GM23338 (cell line): Measurements from ENCODE around the gene HSP90AB1. TPM values are rescaled to one million over a fixed set of nuclear protein-coding genes. Genes with fewer than 3 reads are reported as not detected.

Experiments used
- ATAC-seq: fragments of 200-7000 bp; cut with Tn5 transposase; 3 replicates; pipeline ENCODE4 v1.9.1; 2020
- DNase-seq: peaks from one replicate; pipeline ENCODE4 v3.0.0-alpha.2; 2015; ENCODE audit warnings: low spot score
- H2AFZ ChIP-seq: fragments of 200-600 bp; sonication (generic); 2 replicates; pipeline ENCODE4 v1.8.0; 2016; ENCODE audit warnings: antibody characterized with exemption, mild to moderate bottlenecking, moderate library complexity
- H3F3A ChIP-seq: fragments of 200-600 bp; sonication (generic); replicated peaks from 2 replicates; pipeline ENCODE4 v1.8.0; 2017; ENCODE audit warnings: antibody characterized with exemption, mixed run types, low read depth
- H3K27ac ChIP-seq: fragments of 200-600 bp; sonication (generic); 2 replicates; pipeline ENCODE4 v1.6.1; 2016; ENCODE audit warnings: low read depth
- H3K27me3 ChIP-seq: fragments of 200-600 bp; sonication (generic); 2 replicates; pipeline ENCODE4 v1.8.0; 2016; ENCODE audit warnings: mild to moderate bottlenecking, mixed run types, moderate library complexity; ENCODE audit not compliant: insufficient read depth
- H3K36me3 ChIP-seq: fragments of 200-600 bp; sonication (generic); 2 replicates; pipeline ENCODE4 v1.8.0; 2016; ENCODE audit warnings: mild to moderate bottlenecking; ENCODE audit not compliant: insufficient read depth
- H3K4me1 ChIP-seq: fragments of 200-600 bp; sonication (generic); 2 replicates; pipeline ENCODE4 v1.8.0; 2016; ENCODE audit warnings: mild to moderate bottlenecking, moderate library complexity; ENCODE audit not compliant: insufficient read depth
- H3K4me2 ChIP-seq: fragments of 200-600 bp; sonication (generic); 2 replicates; pipeline ENCODE4 v1.7.1; 2017; ENCODE audit warnings: mixed run types
- H3K4me3 ChIP-seq: fragments of 200-600 bp; sonication (generic); 2 replicates; pipeline ENCODE4 v1.6.1; 2016; ENCODE audit warnings: mixed run types
- H3K79me2 ChIP-seq: fragments of 200-600 bp; sonication (generic); replicated peaks from 2 replicates; pipeline ENCODE4 v1.8.0; 2017; ENCODE audit warnings: mild to moderate bottlenecking; ENCODE audit not compliant: insufficient read depth
- H3K9me2 ChIP-seq: fragments of 200-600 bp; sonication (generic); 2 replicates; pipeline ENCODE4 v1.8.0; 2017; ENCODE audit not compliant: insufficient read depth
- H4K20me1 ChIP-seq: fragments of 200-600 bp; sonication (generic); replicated peaks from 2 replicates; pipeline ENCODE4 v1.8.0; 2017; ENCODE audit warnings: mild to moderate bottlenecking; ENCODE audit not compliant: insufficient read depth
- H3K27ac Mint-ChIP-seq: 2 replicates; pipeline ENCODE4 v1.8.0; 2020; ENCODE audit warnings: inconsistent platforms, mild to moderate bottlenecking, moderate library complexity, mixed read lengths
- H3K27me3 Mint-ChIP-seq: 3 replicates; pipeline ENCODE4 v1.8.0; 2022; ENCODE audit warnings: low read depth, mild to moderate bottlenecking, moderate library complexity, mixed read lengths, inconsistent platforms; ENCODE audit not compliant: insufficient read depth, poor library complexity
- H3K36me3 Mint-ChIP-seq: 3 replicates; pipeline ENCODE4 v1.8.0; 2021; ENCODE audit warnings: low read depth, mild to moderate bottlenecking, inconsistent platforms, moderate library complexity, mixed read lengths
- H3K4me1 Mint-ChIP-seq: 3 replicates; pipeline ENCODE4 v1.8.0; 2020; ENCODE audit warnings: mild to moderate bottlenecking, inconsistent platforms, mixed read lengths
- H3K4me3 Mint-ChIP-seq: 3 replicates; pipeline ENCODE4 v1.8.0; 2021; ENCODE audit warnings: moderate library complexity, mild to moderate bottlenecking, inconsistent platforms, mixed read lengths
- H3K9me3 Mint-ChIP-seq: 3 replicates; pipeline ENCODE4 v1.8.0; 2020; ENCODE audit warnings: moderate library complexity, mild to moderate bottlenecking, inconsistent platforms, mixed read lengths
- CREB1 ChIP-seq: fragments of 250-450 bp; sonication (Bioruptor Pico); IDR thresholded peaks from 2 replicates; pipeline ENCODE4 v1.5.0; 2020; ENCODE audit warnings: low read depth, mild to moderate bottlenecking, moderate library complexity
- CTCF ChIP-seq, 2 experiments: fragments of 200-600 bp in 1 of 2; sonication (generic) in 1 of 2; conservative IDR thresholded peaks; 2 replicates each; pipeline versions ENCODE4 v1.5.1 to v1.6.1; 2016 to 2017; ENCODE audit warnings: antibody characterized with exemption in 2 of 2, low read depth in 2 of 2, mild to moderate bottlenecking in 2 of 2, moderate library complexity in 1 of 2
- EZH2 ChIP-seq: fragments of 200-600 bp; sonication (generic); IDR thresholded peaks from one replicate; pipeline ENCODE4 v1.8.0; 2017; ENCODE audit warnings: antibody characterized with exemption, mild to moderate bottlenecking, low read depth; ENCODE audit not compliant: unreplicated experiment
- EZH2phosphoT487 ChIP-seq: fragments of 200-600 bp; sonication (generic); IDR thresholded peaks from one replicate; pipeline ENCODE4 v1.8.1; 2018; ENCODE audit warnings: antibody characterized with exemption; ENCODE audit not compliant: unreplicated experiment
- JUNB ChIP-seq: IDR thresholded peaks from one replicate; pipeline ENCODE4 v1.6.1; 2016; ENCODE audit warnings: antibody characterized with exemption; ENCODE audit not compliant: unreplicated experiment
- NANOG ChIP-seq: IDR thresholded peaks from 2 replicates; pipeline ENCODE4 v1.6.1; 2016; ENCODE audit warnings: antibody characterized with exemption, borderline replicate concordance
- POLR2AphosphoS5 ChIP-seq: IDR thresholded peaks from 2 replicates; pipeline ENCODE4 v1.6.1; 2016; ENCODE audit warnings: antibody characterized with exemption, low read depth
- STAT1 ChIP-seq: IDR thresholded peaks from one replicate; pipeline ENCODE4 v1.6.1; 2016; ENCODE audit warnings: antibody characterized with exemption; ENCODE audit not compliant: unreplicated experiment
- ZNF114 ChIP-seq: fragments of 250-450 bp; sonication (Bioruptor Pico); IDR thresholded peaks from 2 replicates; pipeline ENCODE4 v1.5.0; 2020; ENCODE audit warnings: mild to moderate bottlenecking, moderate library complexity
- ZNF331 ChIP-seq: fragments of 250-450 bp; sonication (Bioruptor Pico); IDR thresholded peaks from 2 replicates; pipeline ENCODE4 v1.5.0; 2020; ENCODE audit warnings: low read depth, mild to moderate bottlenecking, moderate library complexity
- polyA plus RNA-seq: library from polyadenylated mRNA; unstranded; fragments of >200 nt; fragmentation: Nextera tagmentation; extraction: Ambion mirVana; gene quantifications from 2 replicates; pipeline ENCODE4 v1.2.1, GENCODE V29; 2016
- total RNA-seq: library from RNA; depleted of rRNA; stranded (reverse); fragments of >200 nt; shearing (Covaris generic); gene quantifications from 2 replicates; pipeline ENCODE4 v1.2.3, GENCODE V29; 2014
- TF ChIP-seq, protein P1 (sequence below): IDR thresholded peaks from 2 replicates; pipeline ENCODE4 v1.6.1; 2016; ENCODE audit warnings: antibody characterized with exemption
- TF ChIP-seq, protein P2 (sequence below): IDR thresholded peaks from one replicate; pipeline ENCODE4 v1.6.1; 2018; ENCODE audit warnings: antibody characterized with exemption; ENCODE audit not compliant: unreplicated experiment
- TF ChIP-seq, protein P3 (sequence below): fragments of 250-450 bp; sonication (Bioruptor Pico); IDR thresholded peaks from 2 replicates; pipeline ENCODE4 v1.5.0; 2020; ENCODE audit warnings: mild to moderate bottlenecking, moderate library complexity

Gene HSP90AB1
- total and polyA plus RNA-seq, 2 experiments from 2014 or later = 1,425 to 2,361 TPM

- TF ChIP-seq STAT1 = no peak
- no peak for TF ChIP-seq POLR2AphosphoS5
- TF ChIP-seq NANOG = no peak
- TF ChIP-seq, protein P1, sequence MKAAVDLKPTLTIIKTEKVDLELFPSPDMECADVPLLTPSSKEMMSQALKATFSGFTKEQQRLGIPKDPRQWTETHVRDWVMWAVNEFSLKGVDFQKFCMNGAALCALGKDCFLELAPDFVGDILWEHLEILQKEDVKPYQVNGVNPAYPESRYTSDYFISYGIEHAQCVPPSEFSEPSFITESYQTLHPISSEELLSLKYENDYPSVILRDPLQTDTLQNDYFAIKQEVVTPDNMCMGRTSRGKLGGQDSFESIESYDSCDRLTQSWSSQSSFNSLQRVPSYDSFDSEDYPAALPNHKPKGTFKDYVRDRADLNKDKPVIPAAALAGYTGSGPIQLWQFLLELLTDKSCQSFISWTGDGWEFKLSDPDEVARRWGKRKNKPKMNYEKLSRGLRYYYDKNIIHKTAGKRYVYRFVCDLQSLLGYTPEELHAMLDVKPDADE = no peak
- no peak for TF ChIP-seq EZH2
- TF ChIP-seq JUNB = no peak
- TF ChIP-seq CTCF (conservative IDR thresholded peaks at IDR 0.05; ENCODE audit: low read depth in 2 of 2) = no peak
- no peak for TF ChIP-seq ZNF114 (CRISPR knock-in tag)
- TF ChIP-seq, protein P2, sequence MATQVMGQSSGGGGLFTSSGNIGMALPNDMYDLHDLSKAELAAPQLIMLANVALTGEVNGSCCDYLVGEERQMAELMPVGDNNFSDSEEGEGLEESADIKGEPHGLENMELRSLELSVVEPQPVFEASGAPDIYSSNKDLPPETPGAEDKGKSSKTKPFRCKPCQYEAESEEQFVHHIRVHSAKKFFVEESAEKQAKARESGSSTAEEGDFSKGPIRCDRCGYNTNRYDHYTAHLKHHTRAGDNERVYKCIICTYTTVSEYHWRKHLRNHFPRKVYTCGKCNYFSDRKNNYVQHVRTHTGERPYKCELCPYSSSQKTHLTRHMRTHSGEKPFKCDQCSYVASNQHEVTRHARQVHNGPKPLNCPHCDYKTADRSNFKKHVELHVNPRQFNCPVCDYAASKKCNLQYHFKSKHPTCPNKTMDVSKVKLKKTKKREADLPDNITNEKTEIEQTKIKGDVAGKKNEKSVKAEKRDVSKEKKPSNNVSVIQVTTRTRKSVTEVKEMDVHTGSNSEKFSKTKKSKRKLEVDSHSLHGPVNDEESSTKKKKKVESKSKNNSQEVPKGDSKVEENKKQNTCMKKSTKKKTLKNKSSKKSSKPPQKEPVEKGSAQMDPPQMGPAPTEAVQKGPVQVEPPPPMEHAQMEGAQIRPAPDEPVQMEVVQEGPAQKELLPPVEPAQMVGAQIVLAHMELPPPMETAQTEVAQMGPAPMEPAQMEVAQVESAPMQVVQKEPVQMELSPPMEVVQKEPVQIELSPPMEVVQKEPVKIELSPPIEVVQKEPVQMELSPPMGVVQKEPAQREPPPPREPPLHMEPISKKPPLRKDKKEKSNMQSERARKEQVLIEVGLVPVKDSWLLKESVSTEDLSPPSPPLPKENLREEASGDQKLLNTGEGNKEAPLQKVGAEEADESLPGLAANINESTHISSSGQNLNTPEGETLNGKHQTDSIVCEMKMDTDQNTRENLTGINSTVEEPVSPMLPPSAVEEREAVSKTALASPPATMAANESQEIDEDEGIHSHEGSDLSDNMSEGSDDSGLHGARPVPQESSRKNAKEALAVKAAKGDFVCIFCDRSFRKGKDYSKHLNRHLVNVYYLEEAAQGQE = no peak
- TF ChIP-seq CREB1 (CRISPR knock-in tag) = no peak
- TF ChIP-seq EZH2phosphoT487 = no peak
- no peak for TF ChIP-seq ZNF331
- TF ChIP-seq, protein P3, sequence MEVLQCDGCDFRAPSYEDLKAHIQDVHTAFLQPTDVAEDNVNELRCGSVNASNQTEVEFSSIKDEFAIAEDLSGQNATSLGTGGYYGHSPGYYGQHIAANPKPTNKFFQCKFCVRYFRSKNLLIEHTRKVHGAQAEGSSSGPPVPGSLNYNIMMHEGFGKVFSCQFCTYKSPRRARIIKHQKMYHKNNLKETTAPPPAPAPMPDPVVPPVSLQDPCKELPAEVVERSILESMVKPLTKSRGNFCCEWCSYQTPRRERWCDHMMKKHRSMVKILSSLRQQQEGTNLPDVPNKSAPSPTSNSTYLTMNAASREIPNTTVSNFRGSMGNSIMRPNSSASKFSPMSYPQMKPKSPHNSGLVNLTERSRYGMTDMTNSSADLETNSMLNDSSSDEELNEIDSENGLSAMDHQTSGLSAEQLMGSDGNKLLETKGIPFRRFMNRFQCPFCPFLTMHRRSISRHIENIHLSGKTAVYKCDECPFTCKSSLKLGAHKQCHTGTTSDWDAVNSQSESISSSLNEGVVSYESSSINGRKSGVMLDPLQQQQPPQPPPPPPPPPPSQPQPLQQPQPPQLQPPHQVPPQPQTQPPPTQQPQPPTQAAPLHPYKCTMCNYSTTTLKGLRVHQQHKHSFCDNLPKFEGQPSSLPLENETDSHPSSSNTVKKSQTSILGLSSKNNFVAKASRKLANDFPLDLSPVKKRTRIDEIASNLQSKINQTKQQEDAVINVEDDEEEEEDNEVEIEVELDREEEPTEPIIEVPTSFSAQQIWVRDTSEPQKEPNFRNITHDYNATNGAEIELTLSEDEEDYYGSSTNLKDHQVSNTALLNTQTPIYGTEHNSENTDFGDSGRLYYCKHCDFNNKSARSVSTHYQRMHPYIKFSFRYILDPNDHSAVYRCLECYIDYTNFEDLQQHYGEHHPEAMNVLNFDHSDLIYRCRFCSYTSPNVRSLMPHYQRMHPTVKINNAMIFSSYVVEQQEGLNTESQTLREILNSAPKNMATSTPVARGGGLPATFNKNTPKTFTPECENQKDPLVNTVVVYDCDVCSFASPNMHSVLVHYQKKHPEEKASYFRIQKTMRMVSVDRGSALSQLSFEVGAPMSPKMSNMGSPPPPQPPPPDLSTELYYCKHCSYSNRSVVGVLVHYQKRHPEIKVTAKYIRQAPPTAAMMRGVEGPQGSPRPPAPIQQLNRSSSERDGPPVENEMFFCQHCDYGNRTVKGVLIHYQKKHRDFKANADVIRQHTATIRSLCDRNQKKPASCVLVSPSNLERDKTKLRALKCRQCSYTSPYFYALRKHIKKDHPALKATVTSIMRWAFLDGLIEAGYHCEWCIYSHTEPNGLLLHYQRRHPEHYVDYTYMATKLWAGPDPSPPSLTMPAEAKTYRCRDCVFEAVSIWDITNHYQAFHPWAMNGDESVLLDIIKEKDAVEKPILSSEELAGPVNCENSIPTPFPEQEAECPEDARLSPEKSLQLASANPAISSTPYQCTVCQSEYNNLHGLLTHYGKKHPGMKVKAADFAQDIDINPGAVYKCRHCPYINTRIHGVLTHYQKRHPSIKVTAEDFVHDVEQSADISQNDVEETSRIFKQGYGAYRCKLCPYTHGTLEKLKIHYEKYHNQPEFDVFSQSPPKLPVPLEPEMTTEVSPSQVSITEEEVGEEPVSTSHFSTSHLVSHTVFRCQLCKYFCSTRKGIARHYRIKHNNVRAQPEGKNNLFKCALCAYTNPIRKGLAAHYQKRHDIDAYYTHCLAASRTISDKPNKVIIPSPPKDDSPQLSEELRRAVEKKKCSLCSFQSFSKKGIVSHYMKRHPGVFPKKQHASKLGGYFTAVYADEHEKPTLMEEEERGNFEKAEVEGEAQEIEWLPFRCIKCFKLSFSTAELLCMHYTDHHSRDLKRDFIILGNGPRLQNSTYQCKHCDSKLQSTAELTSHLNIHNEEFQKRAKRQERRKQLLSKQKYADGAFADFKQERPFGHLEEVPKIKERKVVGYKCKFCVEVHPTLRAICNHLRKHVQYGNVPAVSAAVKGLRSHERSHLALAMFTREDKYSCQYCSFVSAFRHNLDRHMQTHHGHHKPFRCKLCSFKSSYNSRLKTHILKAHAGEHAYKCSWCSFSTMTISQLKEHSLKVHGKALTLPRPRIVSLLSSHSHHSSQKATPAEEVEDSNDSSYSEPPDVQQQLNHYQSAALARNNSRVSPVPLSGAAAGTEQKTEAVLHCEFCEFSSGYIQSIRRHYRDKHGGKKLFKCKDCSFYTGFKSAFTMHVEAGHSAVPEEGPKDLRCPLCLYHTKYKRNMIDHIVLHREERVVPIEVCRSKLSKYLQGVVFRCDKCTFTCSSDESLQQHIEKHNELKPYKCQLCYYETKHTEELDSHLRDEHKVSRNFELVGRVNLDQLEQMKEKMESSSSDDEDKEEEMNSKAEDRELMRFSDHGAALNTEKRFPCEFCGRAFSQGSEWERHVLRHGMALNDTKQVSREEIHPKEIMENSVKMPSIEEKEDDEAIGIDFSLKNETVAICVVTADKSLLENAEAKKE (CRISPR knock-in tag) = no peak
- Mint-ChIP-seq H3K4me3 (no peak overlapping the region; the same call in 2 of the 3 replicates), H3K4me1 (peaks cover 49% of the 10 kb centered on the region), H3K36me3 (peaks cover 80% of the 10 kb centered on the region), H3K9me3 (no peaks in the 10 kb centered on the region; the same call in 2 of the 3 replicates), H3K27ac (peak overlapping the region; percentile 57), H3K27me3 (peaks cover 24% of the 10 kb centered on the region)
- H3K9me2 ChIP-seq = no peaks in the 10 kb centered on the region
- H4K20me1 ChIP-seq = peaks cover 11% of the 10 kb centered on the region
- H3K4me1 ChIP-seq = peaks cover 12% of the 10 kb centered on the region; the same call in 1 of the 2 replicates
- peaks cover 27% of the 10 kb centered on the region for H3F3A ChIP-seq
- H2AFZ ChIP-seq = no peak overlapping the region
- H3K27ac ChIP-seq = no peak overlapping the region
- H3K36me3 ChIP-seq = peaks cover 4% of the 10 kb centered on the region; the same call in 1 of the 2 replicates
- DNase-seq (no peak), ATAC-seq (no peak)
- 0 out of 2 replicates have a peak, but pooled peaks cover 3% of the 10 kb centered on the region for H3K79me2 ChIP-seq
- no peak overlapping the region for H3K4me2 ChIP-seq
- no peak overlapping the region for H3K4me3 ChIP-seq
- H3K27me3 ChIP-seq = no peaks in the 10 kb centered on the region
These were observed 14.0 kb upstream of the HSP90AB1 start for GRCh38 chr6:44232676-44233566.
